Peyer's patch (tissue), 4 donors: ENCODE measurements around the gene LDLRAD4. TPM values are rescaled to one million over a fixed set of nuclear protein-coding genes. Genes with fewer than 3 reads are reported as not detected.

Experiments used
- DNase-seq, 3 donors: peaks; one replicate each; pipeline ENCODE4 v3.0.0-alpha.2; 2017 to 2019
- H3K27ac ChIP-seq, 4 donors: fragments of 200-600 bp; sonication (generic); one replicate each; pipeline ENCODE4 v1.5.1; 2016 to 2019
- H3K27me3 ChIP-seq, 2 donors: fragments of 200-600 bp; sonication (generic); one replicate each; pipeline ENCODE4 v1.5.1; 2019
- H3K36me3 ChIP-seq, 3 donors: fragments of 200-600 bp; sonication (generic); one replicate each; pipeline ENCODE4 v1.5.1; 2016 to 2019
- H3K4me1 ChIP-seq, 4 donors: fragments of 200-600 bp; sonication (generic); one replicate each; pipeline ENCODE4 v1.5.1; 2016 to 2019
- H3K4me3 ChIP-seq, 4 donors: fragments of 200-600 bp; sonication (generic); 1 replicate in 3 of 4; 2 replicates in 1 of 4; pipeline ENCODE4 v1.5.1; 2016 to 2019; ENCODE audit warnings: mild to moderate bottlenecking in 1 of 4
- H3K9me3 ChIP-seq, 4 donors: fragments of 200-600 bp; sonication (generic); one replicate each; pipeline ENCODE4 v1.5.1; 2016 to 2019; ENCODE audit warnings: mild to moderate bottlenecking in 1 of 4
- CTCF ChIP-seq, 6 experiments: fragments of 450-650 bp in 4 of 6; fragments of 200-600 bp in 2 of 6; sonication (generic) in 1 of 6; IDR thresholded peaks; one replicate each; pipeline ENCODE4 v1.5.1; 2017 to 2019; ENCODE audit warnings: antibody characterized with exemption in 6 of 6, mild to moderate bottlenecking in 3 of 6, moderate library complexity in 1 of 6
- POLR2A ChIP-seq, 2 donors: fragments of 450-650 bp; IDR thresholded peaks; one replicate each; pipeline ENCODE4 v1.5.1; 2017; ENCODE audit warnings: antibody characterized with exemption in 2 of 2, mild to moderate bottlenecking in 2 of 2, moderate library complexity in 2 of 2
- total RNA-seq, 4 donors: library from RNA; depleted of rRNA; stranded (reverse); fragments of >200 nt; gene quantifications; one replicate each; pipeline ENCODE4 v1.1.0, GENCODE V29; 2016

LDLRAD4 gene
- total RNA-seq, 4 donors from 2014 or later, result 24.8 to 128 (median 50.0) TPM

GRCh38 chr18:13583576-13584550, 365.3 kb downstream of the LDLRAD4 start:
- H3K9me3 ChIP-seq, result no peaks in the 10 kb centered on the region
- TF ChIP-seq POLR2A (IDR thresholded peaks at IDR 0.05) (no peak), CTCF (IDR thresholded peaks at IDR 0.05) (no peak)
- H3K27me3 ChIP-seq, result no peaks in the 10 kb centered on the region
- DNase-seq, result no peak
- H3K4me3 ChIP-seq, result no peak overlapping the region
- no peaks in the 10 kb centered on the region for H3K4me1 ChIP-seq
- no peaks in the 10 kb centered on the region for H3K36me3 ChIP-seq
- no peak overlapping the region for H3K27ac ChIP-seq

GRCh38 chr18:13584825-13585224, 366.3 kb downstream of the LDLRAD4 start:
- DNase-seq, result no peak
- Histone ChIP-seq H3K27me3 (no peaks in the 10 kb centered on the region), H3K4me1 (no peaks in the 10 kb centered on the region), H3K27ac (peak overlapping the region in 1 of 4 donors; percentile 38), H3K36me3 (no peaks in the 10 kb centered on the region), H3K9me3 (no peaks in the 10 kb centered on the region), H3K4me3 (no peak overlapping the region)
- TF ChIP-seq POLR2A (IDR thresholded peaks at IDR 0.05) (no peak), CTCF (IDR thresholded peaks at IDR 0.05) (no peak)

- peak overlapping the region in 1 of 4 donors; percentile 38 for H3K27ac ChIP-seq
- TF ChIP-seq POLR2A (IDR thresholded peaks at IDR 0.05) (no peak), CTCF (IDR thresholded peaks at IDR 0.05) (no peak)
- DNase-seq, result no peak
- no peaks in the 10 kb centered on the region for H3K4me1 ChIP-seq
- H3K36me3 ChIP-seq, result no peaks in the 10 kb centered on the region
- no peak overlapping the region for H3K4me3 ChIP-seq
- no peaks in the 10 kb centered on the region for H3K27me3 ChIP-seq
- H3K9me3 ChIP-seq, result no peaks in the 10 kb centered on the region
These were observed 367.0 kb downstream of the LDLRAD4 start for GRCh38 chr18:13585379-13586153.

GRCh38 chr18:13587001-13587400, 368.4 kb downstream of the LDLRAD4 start:
- TF ChIP-seq CTCF (IDR thresholded peaks at IDR 0.05), result no peak
- no peak for TF ChIP-seq POLR2A (IDR thresholded peaks at IDR 0.05)
- no peak for DNase-seq

GRCh38 chr18:13587477-13587876, 368.9 kb downstream of the LDLRAD4 start:
- no peaks in the 10 kb centered on the region for H3K4me1 ChIP-seq
- H3K36me3 ChIP-seq, result no peaks in the 10 kb centered on the region
- H3K27me3 ChIP-seq, result no peaks in the 10 kb centered on the region
- H3K27ac ChIP-seq, result no peak overlapping the region
- TF ChIP-seq CTCF (IDR thresholded peaks at IDR 0.05) (no peak), POLR2A (IDR thresholded peaks at IDR 0.05) (no peak)
- H3K9me3 ChIP-seq, result no peaks in the 10 kb centered on the region
- DNase-seq, result no peak
- H3K4me3 ChIP-seq, result no peak overlapping the region

More at GRCh38 chr18:13587001-13587400, 368.4 kb downstream of the LDLRAD4 start:
- no peaks in the 10 kb centered on the region for H3K4me1 ChIP-seq
- H3K27me3 ChIP-seq, result no peaks in the 10 kb centered on the region
- no peaks in the 10 kb centered on the region for H3K9me3 ChIP-seq
- H3K36me3 ChIP-seq, result no peaks in the 10 kb centered on the region
- no peak overlapping the region for H3K27ac ChIP-seq
- no peak overlapping the region for H3K4me3 ChIP-seq
